Measurements from ENCODE around the gene NCK1.

The NCK1 gene

DNA sequence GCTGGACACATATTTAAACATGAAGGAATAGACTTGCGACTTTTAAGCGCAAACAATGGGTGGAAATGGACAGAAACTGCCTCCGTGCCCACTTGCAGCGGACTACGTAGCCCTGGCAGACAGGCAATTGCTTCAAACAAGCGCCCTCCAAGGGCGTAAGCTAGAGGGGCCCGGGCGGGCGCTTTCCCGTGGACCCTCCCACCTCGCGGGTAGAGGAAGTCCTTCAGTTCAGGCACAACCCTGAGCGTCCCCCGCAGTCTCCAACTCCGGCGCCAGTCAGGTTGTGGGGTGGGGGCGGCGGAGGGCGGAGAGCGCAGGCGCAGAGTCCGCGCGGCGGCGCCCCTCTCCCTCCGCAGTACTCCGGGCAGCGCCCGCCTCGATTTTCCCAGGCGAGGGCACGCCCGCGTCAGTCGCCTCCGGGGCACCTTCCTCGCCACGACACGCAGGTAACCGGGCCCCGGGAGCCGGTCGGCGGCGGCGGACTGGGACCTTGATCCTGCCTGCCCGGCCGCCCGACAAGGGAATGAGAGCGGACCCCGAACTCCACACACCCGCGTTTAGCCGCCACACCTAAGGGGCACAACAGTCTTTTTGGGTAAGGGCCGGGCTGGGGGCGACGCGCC, 43.1 kb upstream of the NCK1 start, which contains the start of gene SLC35G2:
SLC35G2 (plus strand) TSS at position 358 of the 623 bp plus-strand sequence. CDS start 35,335 bp downstream, outside the sequence.
- peaks cover 28% of the 10 kb centered on the region for H3K27me3 ChIP-seq (ENCODE audit: control insufficient read depth, low read length)
- no peak within 1 kb of the TSS for H3K27ac ChIP-seq (ENCODE audit: low read depth, low read length)
- H3K36me3 ChIP-seq (ENCODE audit: control insufficient read depth, low read length) = no peaks in the 10 kb centered on the region
- peaks cover 19% of the 10 kb centered on the region for H3K4me1 ChIP-seq (ENCODE audit: control insufficient read depth, low read length)
- no peaks in the 10 kb centered on the region for H3K9me2 ChIP-seq (replicated peaks; ENCODE audit: control insufficient read depth, low read length)
- peak within 1 kb of the TSS; percentile 88 for H3K4me3 ChIP-seq (ENCODE audit: low read length)
- H3K79me2 ChIP-seq (ENCODE audit: control insufficient read depth, low read length) = no peaks in the 10 kb centered on the region
- TF ChIP-seq, protein P1, sequence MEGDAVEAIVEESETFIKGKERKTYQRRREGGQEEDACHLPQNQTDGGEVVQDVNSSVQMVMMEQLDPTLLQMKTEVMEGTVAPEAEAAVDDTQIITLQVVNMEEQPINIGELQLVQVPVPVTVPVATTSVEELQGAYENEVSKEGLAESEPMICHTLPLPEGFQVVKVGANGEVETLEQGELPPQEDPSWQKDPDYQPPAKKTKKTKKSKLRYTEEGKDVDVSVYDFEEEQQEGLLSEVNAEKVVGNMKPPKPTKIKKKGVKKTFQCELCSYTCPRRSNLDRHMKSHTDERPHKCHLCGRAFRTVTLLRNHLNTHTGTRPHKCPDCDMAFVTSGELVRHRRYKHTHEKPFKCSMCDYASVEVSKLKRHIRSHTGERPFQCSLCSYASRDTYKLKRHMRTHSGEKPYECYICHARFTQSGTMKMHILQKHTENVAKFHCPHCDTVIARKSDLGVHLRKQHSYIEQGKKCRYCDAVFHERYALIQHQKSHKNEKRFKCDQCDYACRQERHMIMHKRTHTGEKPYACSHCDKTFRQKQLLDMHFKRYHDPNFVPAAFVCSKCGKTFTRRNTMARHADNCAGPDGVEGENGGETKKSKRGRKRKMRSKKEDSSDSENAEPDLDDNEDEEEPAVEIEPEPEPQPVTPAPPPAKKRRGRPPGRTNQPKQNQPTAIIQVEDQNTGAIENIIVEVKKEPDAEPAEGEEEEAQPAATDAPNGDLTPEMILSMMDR (IDR thresholded peaks at IDR 0.05; ENCODE audit: low read depth, low read length, poor library complexity, severe bottlenecking) = no peak
- TF ChIP-seq EZH2phosphoT487 (IDR thresholded peaks at IDR 0.05; ENCODE audit: borderline replicate concordance, low read length) = no peak
- no peaks in the 10 kb centered on the region for H3K9me3 ChIP-seq (ENCODE audit: control insufficient read depth, insufficient read depth, low read length)
- H4K20me1 ChIP-seq (ENCODE audit: control insufficient read depth, insufficient read depth, low read depth, low read length) = no peaks in the 10 kb centered on the region
- peak within 1 kb of the TSS; percentile 95 for H3K4me2 ChIP-seq (ENCODE audit: low read length)
- no peaks in the 10 kb centered on the region for H3F3A ChIP-seq (ENCODE audit: control insufficient read depth, insufficient read depth)

DNA sequence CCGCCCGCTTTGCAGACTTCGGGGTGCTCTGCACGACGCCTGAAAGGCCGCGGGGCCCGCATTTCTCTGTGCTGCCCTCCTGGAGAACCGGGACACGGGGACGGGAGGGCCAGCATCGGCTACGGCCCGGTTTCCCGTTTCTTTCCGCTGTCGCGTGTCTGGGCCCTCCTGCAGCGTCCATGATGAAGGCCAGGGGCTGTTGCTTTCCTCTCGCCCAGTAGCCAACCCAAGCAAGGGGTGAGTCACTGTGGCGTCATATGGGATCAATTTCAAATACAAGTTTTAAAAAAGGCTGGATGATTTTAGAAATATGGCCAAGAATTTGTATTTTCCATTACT, 42.6 kb upstream of the NCK1 start:
- Histone ChIP-seq H3F3A (ENCODE audit: control insufficient read depth, insufficient read depth) (no peaks in the 10 kb centered on the region), H3K27me3 (ENCODE audit: control insufficient read depth, low read length) (peaks cover 28% of the 10 kb centered on the region), H3K36me3 (ENCODE audit: control insufficient read depth, low read length) (no peaks in the 10 kb centered on the region), H3K4me2 (ENCODE audit: low read length) (peak overlapping the region; percentile 95), H3K4me1 (ENCODE audit: control insufficient read depth, low read length) (peaks cover 19% of the 10 kb centered on the region), H3K27ac (ENCODE audit: low read depth, low read length) (no peak overlapping the region), H3K4me3 (ENCODE audit: low read length) (peak overlapping the region; percentile 88), H4K20me1 (ENCODE audit: control insufficient read depth, insufficient read depth, low read depth, low read length) (no peaks in the 10 kb centered on the region), H3K9me2 (replicated peaks; ENCODE audit: control insufficient read depth, low read length) (no peaks in the 10 kb centered on the region), H3K79me2 (ENCODE audit: control insufficient read depth, low read length) (no peaks in the 10 kb centered on the region), H3K9me3 (ENCODE audit: control insufficient read depth, insufficient read depth, low read length) (no peaks in the 10 kb centered on the region)
- 0 out of 2 replicates have a peak, but pooled peaks have one; percentile 33 for TF ChIP-seq EZH2phosphoT487 (IDR thresholded peaks at IDR 0.05; ENCODE audit: borderline replicate concordance, low read length)
- TF ChIP-seq, protein P1 (IDR thresholded peaks at IDR 0.05; ENCODE audit: low read depth, low read length, poor library complexity, severe bottlenecking) = no peak

DNA sequence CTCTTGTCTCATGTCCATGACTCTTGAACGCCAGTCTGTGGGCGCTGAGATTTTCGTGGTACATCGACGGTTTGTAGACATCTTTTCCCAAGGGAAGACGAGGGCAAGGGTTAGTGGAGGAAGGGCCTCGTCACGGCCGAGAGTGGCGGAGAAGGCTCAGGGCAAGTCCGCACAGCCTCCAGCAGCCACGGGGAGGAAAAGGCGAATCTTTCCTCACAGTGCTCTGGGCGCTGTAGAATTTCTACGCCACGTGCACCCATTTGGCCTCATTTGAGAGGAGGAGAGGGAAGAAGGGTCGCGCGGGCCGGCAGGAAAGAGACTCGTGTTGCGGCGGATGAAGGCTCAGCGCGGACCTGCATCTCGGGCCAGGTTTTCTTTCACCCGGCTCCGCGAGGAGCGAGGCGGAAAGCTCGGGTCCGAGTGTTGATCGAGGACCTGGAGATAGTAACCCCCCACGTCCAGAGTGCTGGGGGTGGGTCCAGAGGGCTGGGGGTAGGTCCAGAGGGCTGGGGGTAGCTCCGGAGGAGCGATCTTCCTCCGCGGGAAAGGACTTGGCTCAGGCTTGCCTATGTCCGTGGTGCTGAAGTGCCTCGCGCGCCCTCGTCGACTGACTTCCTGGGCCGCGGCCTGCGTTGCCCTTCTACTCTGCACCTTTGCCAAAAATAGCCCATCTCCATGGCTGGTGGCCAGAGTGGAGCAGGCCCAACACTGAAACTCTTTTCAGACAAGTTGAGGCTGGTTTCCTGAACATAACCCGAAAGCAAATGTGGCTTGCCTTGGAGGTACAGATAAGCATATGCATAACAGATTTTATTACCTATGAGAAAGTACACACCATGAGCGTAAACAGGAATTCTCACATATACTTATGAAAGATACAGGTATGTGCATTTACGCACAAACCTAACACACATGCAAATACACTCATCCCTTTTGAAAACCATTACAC, 42.0 kb upstream of the NCK1 start:
- TF ChIP-seq, protein P1 (IDR thresholded peaks at IDR 0.05; ENCODE audit: low read depth, low read length, poor library complexity, severe bottlenecking) = no peak
- TF ChIP-seq EZH2phosphoT487 (IDR thresholded peaks at IDR 0.05; ENCODE audit: borderline replicate concordance, low read length) = no peak

More for the DNA sequence above, 42.0 kb upstream of the NCK1 start:
- Histone ChIP-seq H3K9me2 (replicated peaks; ENCODE audit: control insufficient read depth, low read length) (no peaks in the 10 kb centered on the region), H3K79me2 (ENCODE audit: control insufficient read depth, low read length) (no peaks in the 10 kb centered on the region), H3K27me3 (ENCODE audit: control insufficient read depth, low read length) (peaks cover 28% of the 10 kb centered on the region), H3K4me2 (ENCODE audit: low read length) (peak overlapping the region; percentile 95), H3K27ac (ENCODE audit: low read depth, low read length) (no peak overlapping the region), H3F3A (ENCODE audit: control insufficient read depth, insufficient read depth) (no peaks in the 10 kb centered on the region), H3K4me1 (ENCODE audit: control insufficient read depth, low read length) (peaks cover 19% of the 10 kb centered on the region), H3K9me3 (ENCODE audit: control insufficient read depth, insufficient read depth, low read length) (no peaks in the 10 kb centered on the region), H3K4me3 (ENCODE audit: low read length) (peak overlapping the region; percentile 88), H4K20me1 (ENCODE audit: control insufficient read depth, insufficient read depth, low read depth, low read length) (no peaks in the 10 kb centered on the region), H3K36me3 (ENCODE audit: control insufficient read depth, low read length) (no peaks in the 10 kb centered on the region)
